Lower lobe of right lung (tissue), 2 donors: ENCODE data around the gene HIC2. TPM values are rescaled to one million over a fixed set of nuclear protein-coding genes. Genes with fewer than 3 reads are reported as not detected.
"Not testable (repeated sequence)": the region's sequence is repeated elsewhere in the genome, so short reads cannot be mapped to it uniquely, and the experiment has no call there.

Experiments used
- ATAC-seq, 2 donors: fragments of 200-7000 bp; cut with Tn5 transposase; one replicate each; pipeline ENCODE4 v1.9.1; 2020 to 2022; ENCODE audit warnings: mild to moderate bottlenecking in 2 of 2, moderate library complexity in 2 of 2
- DNase-seq: peaks from one replicate; pipeline ENCODE4 v3.0.0-alpha.2; 2020
- H3K27ac ChIP-seq: fragments of 200-600 bp; one replicate; pipeline ENCODE4 v1.8.0; 2022
- H3K27me3 ChIP-seq: fragments of 200-600 bp; one replicate; pipeline ENCODE4 v1.8.0; 2022; ENCODE audit warnings: low read depth
- H3K36me3 ChIP-seq: fragments of 200-600 bp; one replicate; pipeline ENCODE4 v1.8.0; 2022; ENCODE audit warnings: mild to moderate bottlenecking
- H3K4me1 ChIP-seq: fragments of 200-600 bp; one replicate; pipeline ENCODE4 v1.8.0; 2022
- H3K4me3 ChIP-seq: fragments of 200-600 bp; one replicate; pipeline ENCODE4 v1.8.0; 2022; ENCODE audit warnings: mild to moderate bottlenecking
- H3K9me3 ChIP-seq: fragments of 200-600 bp; one replicate; pipeline ENCODE4 v1.8.0; 2022
- intact Hi-C: fragments of 100-400 bp; cut with DNase I; formaldehyde crosslinking; loops from one replicate; pipeline ENCODE4 v1.11.0; 2022
- total RNA-seq: library from RNA; stranded (reverse); fragmentation: NEBNext Ultra II Directional; extraction: Animal tissue kit (Norgen Biotek cat#: 25700); gene quantifications from one replicate; pipeline ENCODE4 v1.2.1, GENCODE V29; 2021
- TF ChIP-seq, protein P1 (sequence below): fragments of 200-600 bp; IDR thresholded peaks from one replicate; pipeline ENCODE4 v1.8.0; 2022; ENCODE audit warnings: antibody characterized with exemption, mild to moderate bottlenecking
- donor health status: DM: no; HTN: yes; CAD: no; lungs with severe emphysema.

Gene HIC2
- total RNA-seq, 1 donor from 2014 or later: 5.7 TPM

DNA sequence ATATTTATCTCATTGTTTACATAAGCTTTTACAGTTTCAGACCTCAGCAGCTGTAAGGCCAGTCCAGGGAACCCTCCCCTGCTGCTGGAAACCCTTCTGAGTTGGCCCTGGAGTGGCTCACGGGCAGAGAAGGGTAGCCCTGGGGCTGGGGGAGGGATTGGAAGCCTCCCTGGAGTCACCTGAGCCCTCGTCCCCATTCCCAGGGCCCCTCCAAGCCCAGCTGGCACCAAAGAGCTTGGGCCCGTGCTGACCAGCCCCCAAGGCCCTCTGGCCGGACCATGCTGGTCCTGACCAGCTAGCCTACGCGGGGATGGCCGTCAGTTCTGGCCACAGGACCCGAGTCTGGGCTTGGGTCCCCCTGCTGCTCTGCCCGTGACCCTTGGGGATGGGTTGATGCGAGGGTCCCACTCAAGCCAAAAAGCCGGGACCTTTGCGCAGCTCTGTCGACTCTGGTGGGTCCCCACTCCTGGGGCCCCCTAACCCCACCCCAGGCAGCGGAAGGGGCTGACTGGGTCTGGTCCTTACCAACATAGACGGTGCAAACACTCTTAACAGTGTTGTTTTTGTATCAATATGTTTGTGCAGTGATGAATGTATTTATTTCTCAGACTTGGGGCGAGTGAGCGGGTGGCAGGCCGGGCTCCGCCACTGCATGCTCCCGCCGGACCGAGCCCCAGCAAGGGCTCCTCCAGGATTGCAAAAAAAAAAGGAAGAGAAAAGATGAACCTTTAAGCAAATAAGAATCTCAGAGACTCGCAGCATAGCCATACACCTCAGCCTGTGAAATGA lies 32.6 kb downstream of the HIC2 start:
- ATAC-seq (no peak), DNase-seq (peak; percentile 29)
- Histone ChIP-seq H3K9me3 (no peaks in the 10 kb centered on the region), H3K27ac (no peak overlapping the region), H3K4me3 (no peak overlapping the region), H3K36me3 (peaks cover 25% of the 10 kb centered on the region), H3K4me1 (no peaks in the 10 kb centered on the region), H3K27me3 (no peaks in the 10 kb centered on the region)
- intact Hi-C loops: no loop called here
- TF ChIP-seq, protein P1, sequence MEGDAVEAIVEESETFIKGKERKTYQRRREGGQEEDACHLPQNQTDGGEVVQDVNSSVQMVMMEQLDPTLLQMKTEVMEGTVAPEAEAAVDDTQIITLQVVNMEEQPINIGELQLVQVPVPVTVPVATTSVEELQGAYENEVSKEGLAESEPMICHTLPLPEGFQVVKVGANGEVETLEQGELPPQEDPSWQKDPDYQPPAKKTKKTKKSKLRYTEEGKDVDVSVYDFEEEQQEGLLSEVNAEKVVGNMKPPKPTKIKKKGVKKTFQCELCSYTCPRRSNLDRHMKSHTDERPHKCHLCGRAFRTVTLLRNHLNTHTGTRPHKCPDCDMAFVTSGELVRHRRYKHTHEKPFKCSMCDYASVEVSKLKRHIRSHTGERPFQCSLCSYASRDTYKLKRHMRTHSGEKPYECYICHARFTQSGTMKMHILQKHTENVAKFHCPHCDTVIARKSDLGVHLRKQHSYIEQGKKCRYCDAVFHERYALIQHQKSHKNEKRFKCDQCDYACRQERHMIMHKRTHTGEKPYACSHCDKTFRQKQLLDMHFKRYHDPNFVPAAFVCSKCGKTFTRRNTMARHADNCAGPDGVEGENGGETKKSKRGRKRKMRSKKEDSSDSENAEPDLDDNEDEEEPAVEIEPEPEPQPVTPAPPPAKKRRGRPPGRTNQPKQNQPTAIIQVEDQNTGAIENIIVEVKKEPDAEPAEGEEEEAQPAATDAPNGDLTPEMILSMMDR: no peak

DNA sequence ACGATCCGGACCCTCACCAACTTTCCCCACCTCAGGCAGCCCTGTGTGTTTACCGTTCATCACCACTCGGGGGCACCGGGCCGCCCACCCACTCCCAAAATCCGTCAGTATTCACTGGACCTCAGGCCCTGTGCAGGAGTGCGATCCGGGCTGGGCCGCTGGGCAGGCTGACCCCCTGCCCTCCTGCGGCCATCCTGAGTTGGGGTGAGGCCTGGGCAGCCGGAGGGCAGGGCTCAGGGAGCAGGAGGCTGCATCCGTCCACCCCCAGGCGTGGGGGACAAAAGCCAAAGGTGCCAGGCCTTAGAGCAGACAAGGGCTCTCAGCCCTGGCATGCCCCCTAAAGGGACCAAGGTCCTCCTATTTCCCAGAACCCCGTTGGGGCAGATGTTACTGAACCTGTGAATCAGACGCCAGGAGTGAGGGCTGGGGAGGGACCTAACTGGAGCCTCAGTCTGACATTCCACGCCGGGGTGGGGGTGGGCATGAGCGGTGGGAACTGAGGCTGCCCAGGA lies 33.2 kb downstream of the HIC2 start:
- H3K27me3 ChIP-seq: no peaks in the 10 kb centered on the region
- ATAC-seq (no peak), DNase-seq (peak; percentile 44)
- no peaks in the 10 kb centered on the region for H3K4me1 ChIP-seq
- H3K36me3 ChIP-seq: peaks cover 20% of the 10 kb centered on the region
- no peaks in the 10 kb centered on the region for H3K9me3 ChIP-seq
- TF ChIP-seq, protein P1: no peak
- H3K27ac ChIP-seq: no peak overlapping the region
- H3K4me3 ChIP-seq: no peak overlapping the region
- intact Hi-C loops: no loop called here

DNA sequence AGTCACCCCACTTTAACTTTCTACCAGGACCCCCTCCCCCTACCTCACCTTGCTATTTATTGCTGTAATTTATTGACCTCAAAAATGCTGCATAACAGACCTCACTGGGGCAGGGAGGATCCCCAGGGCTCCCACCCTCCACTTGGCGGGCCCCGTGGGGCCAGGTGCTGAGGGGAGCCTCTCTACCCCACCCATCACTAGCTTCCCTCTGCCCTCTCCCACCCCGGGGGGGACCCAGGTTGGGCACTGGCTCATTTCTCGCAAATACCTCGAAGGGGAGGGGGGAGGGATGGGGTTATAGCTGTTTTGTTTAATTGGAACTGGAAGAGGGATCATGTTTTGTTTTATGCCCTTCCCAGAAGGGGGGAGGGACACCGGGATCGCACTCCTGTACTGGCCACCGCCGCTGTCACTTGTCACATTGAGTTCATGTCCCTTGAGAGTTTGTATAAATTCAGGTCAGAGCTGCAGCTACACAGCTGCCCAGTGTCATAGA lies 33.7 kb downstream of the HIC2 start:
- Histone ChIP-seq H3K4me3 (no peak overlapping the region), H3K4me1 (no peaks in the 10 kb centered on the region), H3K27me3 (no peaks in the 10 kb centered on the region), H3K36me3 (peaks cover 15% of the 10 kb centered on the region), H3K9me3 (no peaks in the 10 kb centered on the region), H3K27ac (no peak overlapping the region)
- DNase-seq: peak; percentile 13
- intact Hi-C loops: no loop called here
- ATAC-seq: no peak
- TF ChIP-seq, protein P1: no peak

DNA sequence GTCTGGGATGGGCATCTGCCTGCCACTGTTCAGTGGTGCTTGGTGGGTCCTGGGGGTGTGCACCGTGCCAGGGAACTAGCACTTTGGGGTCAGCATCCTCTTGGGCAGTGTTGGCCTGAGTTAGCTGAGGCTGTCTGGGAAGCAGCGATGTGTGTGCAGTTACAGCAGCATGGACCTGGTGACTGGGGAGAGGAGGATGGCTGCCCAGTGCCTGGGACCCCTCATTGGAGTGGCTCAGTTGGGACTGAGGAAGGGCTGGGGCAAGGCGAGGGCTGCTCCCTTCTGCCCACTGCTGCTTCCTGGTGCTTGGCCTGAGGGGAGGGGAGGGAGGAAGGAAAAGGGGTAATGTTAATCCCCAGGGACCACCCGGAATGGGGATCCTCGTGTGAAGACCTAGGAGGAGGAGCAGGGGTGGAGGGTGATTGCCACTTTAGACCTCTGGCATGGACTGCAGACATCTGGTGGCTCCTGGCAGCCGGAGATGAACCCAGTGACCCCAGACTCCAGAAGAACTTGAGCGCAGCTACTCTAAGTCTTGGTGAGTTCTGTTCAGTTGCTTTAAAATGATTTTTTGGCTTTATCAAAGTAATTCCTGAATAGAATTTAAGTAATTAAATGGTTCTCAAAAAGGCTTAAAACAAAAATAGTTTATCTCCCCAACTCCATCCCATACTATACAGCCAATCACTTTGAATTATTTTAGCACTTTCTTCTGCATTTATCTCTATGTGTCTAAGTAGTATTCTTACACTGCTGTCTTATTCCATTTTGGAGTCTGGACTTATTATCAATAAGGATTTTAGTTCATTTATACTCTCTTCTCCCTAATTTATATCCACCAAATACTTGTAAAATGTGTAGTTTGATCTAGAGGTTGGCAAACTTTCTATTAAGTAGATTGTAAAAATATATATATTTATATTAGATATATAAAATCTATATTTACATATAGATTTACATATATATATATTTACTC lies 34.7 kb downstream of the HIC2 start:
- H3K36me3 ChIP-seq: peaks cover 5% of the 10 kb centered on the region
- peaks cover 3% of the 10 kb centered on the region for H3K4me1 ChIP-seq
- no peak overlapping the region for H3K27ac ChIP-seq
- TF ChIP-seq, protein P1: no peak
- H3K9me3 ChIP-seq: no peaks in the 10 kb centered on the region
- no peaks in the 10 kb centered on the region for H3K27me3 ChIP-seq
- ATAC-seq (no peak), DNase-seq (peak; percentile 20)
- intact Hi-C loops: no loop called here
- no peak overlapping the region for H3K4me3 ChIP-seq

DNA sequence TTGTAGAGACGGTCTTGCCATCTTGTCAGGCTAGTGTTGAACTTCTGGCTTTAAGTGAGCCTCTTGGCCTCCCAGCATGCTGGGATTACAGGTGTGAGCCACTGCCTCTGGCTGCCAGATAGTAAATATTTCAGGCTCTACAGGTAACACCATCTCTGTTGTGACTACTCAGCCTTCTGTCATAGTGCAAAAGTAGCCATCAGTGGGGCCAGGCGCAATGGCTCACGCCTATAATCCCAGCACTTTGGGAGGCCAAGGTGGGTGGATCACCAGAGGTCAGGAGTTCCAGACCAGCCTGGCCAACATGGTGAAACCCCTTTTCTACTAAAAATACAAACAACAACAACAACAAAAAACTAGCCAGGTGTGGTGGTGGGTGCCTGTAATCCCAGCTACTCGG lies 35.5 kb downstream of the HIC2 start:
- H3K4me3 ChIP-seq, H3K36me3 ChIP-seq, intact Hi-C loops, H3K9me3 ChIP-seq, H3K27ac ChIP-seq, ATAC-seq, H3K27me3 ChIP-seq: not testable (repeated sequence)
- peak; percentile 6 for DNase-seq
- H3K4me1 ChIP-seq: peaks cover 12% of the 10 kb centered on the region

DNA sequence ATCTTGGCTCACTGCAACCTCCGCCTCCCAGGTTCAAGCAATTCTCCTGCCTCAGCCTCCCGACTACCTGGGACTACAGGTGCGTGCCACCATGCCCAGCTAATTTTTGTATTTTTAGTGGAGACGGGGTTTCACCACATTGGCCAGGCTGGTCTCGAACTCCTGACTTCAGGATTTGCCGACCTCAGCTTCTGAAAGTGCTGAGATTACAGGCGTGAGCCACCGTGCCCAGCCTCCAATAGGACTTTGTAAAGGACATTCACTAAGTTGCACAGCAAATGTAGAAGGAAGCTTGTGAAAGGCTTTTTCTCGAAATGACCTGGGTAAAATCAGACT lies 37.8 kb downstream of the HIC2 start:
- intact Hi-C loops, H3K9me3 ChIP-seq, H3K4me3 ChIP-seq, H3K27me3 ChIP-seq, ATAC-seq, DNase-seq, H3K27ac ChIP-seq, H3K36me3 ChIP-seq: not testable (repeated sequence)
- peaks cover 12% of the 10 kb centered on the region for H3K4me1 ChIP-seq
